Colonic mucosa (tissue), 4 donors: Measurements from ENCODE around the gene LCNL1. TPM values are rescaled to one million over a fixed set of nuclear protein-coding genes. Genes with fewer than 3 reads are reported as not detected.

Source experiments
- DNase-seq: peaks from one replicate; pipeline ENCODE4 v3.0.0-alpha.2; 2020
- H3K27ac ChIP-seq: fragments of 200-600 bp; one replicate; pipeline ENCODE4 v1.8.0; 2021
- H3K27me3 ChIP-seq: fragments of 200-600 bp; one replicate; pipeline ENCODE4 v1.8.0; 2021
- H3K36me3 ChIP-seq: fragments of 200-600 bp; one replicate; pipeline ENCODE4 v1.8.0; 2021
- H3K4me1 ChIP-seq: fragments of 200-600 bp; one replicate; pipeline ENCODE4 v1.8.0; 2021; ENCODE audit warnings: mild to moderate bottlenecking
- H3K4me3 ChIP-seq: fragments of 200-600 bp; one replicate; pipeline ENCODE4 v1.8.0; 2021
- H3K9ac ChIP-seq, 2 donors: one replicate each; pipeline ENCODE4 v1.7.0; 2013; ENCODE audit warnings: control low read depth in 2 of 2, low read depth in 2 of 2, low read length in 2 of 2
- H3K9me3 ChIP-seq: fragments of 200-600 bp; one replicate; pipeline ENCODE4 v1.8.0; 2021
- intact Hi-C: fragments of 100-400 bp; cut with DNase I; formaldehyde crosslinking; loops from one replicate; pipeline ENCODE4 v1.14.1; 2022
- total RNA-seq, 2 donors: library from RNA; stranded (reverse); fragmentation: NEBNext Ultra II Directional in 1 of 2; extraction: Animal tissue kit (Norgen Biotek cat#: 25700) in 1 of 2; gene quantifications; one replicate each; pipeline ENCODE4 v1.2.1, GENCODE V29; 2021
- TF ChIP-seq, protein P1 (sequence below): fragments of 200-600 bp; IDR thresholded peaks from one replicate; pipeline ENCODE4 v1.8.0; 2022; ENCODE audit warnings: antibody characterized with exemption, mild to moderate bottlenecking
- donor health status: healthy.
- donor health status: DM: no; HTN: no; CAD: no.
- donor health status: DM: no; HTN: no; CAD: no.

The LCNL1 gene
- total RNA-seq, 2 donors from 2014 or later: not detected

DNA sequence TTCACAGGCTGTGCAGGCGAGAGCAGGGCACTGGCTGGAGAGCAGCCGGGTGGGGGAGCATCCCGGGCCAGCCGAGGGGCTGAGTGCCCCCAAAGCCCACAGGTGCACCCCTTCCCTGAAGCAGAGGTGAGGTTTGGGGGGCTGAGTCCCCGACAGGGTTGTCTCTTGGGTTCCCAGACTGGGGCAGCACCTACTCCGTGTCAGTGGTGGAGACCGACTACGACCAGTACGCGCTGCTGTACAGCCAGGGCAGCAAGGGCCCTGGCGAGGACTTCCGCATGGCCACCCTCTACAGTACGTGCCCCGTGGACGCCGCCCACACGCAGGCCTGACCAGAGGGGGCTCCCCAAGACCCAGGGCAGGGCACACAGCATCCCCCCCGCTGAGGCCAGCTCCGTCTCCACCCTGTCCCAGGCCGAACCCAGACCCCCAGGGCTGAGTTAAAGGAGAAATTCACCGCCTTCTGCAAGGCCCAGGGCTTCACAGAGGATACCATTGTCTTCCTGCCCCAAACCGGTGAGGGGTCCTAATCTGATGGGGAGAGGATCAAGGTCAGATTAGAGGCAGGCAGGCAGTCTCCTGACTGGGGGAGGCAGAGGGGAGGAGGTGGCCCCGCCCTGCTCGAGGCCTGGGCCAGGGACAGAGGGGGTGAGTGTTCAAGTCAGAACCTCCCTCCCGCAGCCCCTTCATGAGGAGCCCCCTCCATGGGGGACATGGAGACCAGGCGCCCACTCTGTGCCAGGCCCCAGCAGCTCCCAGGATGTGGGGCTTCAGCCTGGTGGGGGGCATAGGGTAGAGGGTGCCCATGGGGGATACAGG lies 2.8 kb upstream of the LCNL1 start:
- H3K27me3 ChIP-seq: peaks cover 11% of the 10 kb centered on the region
- intact Hi-C loops: no loop called here
- TF ChIP-seq, protein P1, sequence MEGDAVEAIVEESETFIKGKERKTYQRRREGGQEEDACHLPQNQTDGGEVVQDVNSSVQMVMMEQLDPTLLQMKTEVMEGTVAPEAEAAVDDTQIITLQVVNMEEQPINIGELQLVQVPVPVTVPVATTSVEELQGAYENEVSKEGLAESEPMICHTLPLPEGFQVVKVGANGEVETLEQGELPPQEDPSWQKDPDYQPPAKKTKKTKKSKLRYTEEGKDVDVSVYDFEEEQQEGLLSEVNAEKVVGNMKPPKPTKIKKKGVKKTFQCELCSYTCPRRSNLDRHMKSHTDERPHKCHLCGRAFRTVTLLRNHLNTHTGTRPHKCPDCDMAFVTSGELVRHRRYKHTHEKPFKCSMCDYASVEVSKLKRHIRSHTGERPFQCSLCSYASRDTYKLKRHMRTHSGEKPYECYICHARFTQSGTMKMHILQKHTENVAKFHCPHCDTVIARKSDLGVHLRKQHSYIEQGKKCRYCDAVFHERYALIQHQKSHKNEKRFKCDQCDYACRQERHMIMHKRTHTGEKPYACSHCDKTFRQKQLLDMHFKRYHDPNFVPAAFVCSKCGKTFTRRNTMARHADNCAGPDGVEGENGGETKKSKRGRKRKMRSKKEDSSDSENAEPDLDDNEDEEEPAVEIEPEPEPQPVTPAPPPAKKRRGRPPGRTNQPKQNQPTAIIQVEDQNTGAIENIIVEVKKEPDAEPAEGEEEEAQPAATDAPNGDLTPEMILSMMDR: no peak
- H3K9me3 ChIP-seq: no peaks in the 10 kb centered on the region
- no peak overlapping the region for H3K9ac ChIP-seq
- H3K27ac ChIP-seq: no peak overlapping the region
- H3K4me3 ChIP-seq: no peak overlapping the region
- DNase-seq: no peak
- no peaks in the 10 kb centered on the region for H3K36me3 ChIP-seq
- H3K4me1 ChIP-seq: peaks cover 4% of the 10 kb centered on the region

DNA sequence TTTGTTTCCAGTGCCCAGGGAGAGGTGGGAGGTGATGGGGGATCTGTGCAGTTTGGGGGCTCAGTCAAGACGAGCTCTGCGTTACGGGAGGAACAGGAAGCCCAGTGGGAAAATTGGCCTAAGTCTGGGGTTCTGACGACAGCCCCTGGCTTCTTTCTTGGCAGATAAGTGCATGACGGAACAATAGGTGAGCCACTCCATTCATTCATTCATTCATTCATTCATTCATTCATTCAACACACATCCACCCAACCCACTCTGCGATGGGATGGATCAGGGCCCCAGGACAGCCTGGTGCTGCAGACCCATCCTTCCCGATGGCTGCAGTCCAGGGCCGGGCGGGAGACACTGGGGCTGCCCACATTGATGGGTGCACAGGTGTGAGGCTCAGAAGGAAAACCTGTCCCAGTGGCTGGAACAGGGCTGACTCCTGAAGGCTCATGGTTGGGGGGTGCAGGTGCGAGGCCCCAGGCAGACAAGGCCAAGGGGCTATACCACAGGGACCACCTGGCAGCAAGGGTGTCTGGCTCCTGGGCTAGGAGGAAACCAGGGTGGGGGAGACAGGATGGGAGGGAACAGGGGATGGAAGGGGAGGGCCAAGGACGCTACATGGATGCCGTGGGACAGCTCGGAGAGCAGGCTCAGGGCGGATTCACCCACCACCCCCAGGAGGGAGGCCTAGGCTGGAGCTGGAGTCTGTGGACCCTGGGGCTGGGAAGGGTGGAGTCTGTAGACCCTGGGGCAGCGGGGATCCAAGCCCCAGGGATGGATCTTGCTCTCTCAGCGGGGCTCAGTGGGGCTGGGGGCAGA lies 1.9 kb upstream of the LCNL1 start:
- TF ChIP-seq, protein P1: no peak
- intact Hi-C loops: no loop called here
- Histone ChIP-seq H3K4me3 (no peak overlapping the region), H3K27ac (no peak overlapping the region), H3K36me3 (no peaks in the 10 kb centered on the region), H3K4me1 (peaks cover 4% of the 10 kb centered on the region), H3K9me3 (no peaks in the 10 kb centered on the region), H3K9ac (no peak overlapping the region), H3K27me3 (peaks cover 20% of the 10 kb centered on the region)
- DNase-seq: no peak

DNA sequence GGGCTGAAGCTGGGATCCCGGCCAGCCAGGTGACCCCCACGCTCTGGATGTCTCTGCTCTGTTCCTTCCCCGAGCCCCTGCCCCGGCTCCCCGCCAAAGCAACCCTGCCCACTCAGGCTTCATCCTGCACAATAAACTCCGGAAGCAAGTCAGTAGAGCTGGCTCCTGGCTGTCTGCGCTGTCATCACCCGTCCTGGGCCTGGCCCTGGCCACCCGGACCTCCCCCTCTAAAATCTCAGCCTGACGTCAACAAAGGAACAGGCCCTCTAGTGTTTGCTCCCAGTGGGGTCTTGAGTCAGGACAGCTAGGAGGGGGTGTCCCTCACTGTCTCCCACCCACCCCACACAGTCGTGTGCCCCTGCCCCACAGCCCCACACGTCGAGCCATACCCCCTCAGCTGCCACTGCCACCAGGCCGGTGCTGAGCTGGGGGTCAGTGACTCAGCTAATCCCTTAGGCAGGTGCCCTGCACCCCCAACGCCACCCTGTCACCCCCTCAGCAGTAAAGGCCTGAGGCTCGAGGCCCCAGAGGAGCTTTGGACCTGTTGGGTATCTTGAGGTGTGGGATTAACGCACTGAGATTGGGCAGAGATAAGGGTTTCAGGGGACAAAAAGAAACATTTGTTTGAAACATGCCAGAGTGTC lies 1.1 kb upstream of the LCNL1 start:
- TF ChIP-seq, protein P1: no peak
- Histone ChIP-seq H3K9ac (no peak overlapping the region), H3K9me3 (no peaks in the 10 kb centered on the region), H3K27ac (no peak overlapping the region), H3K4me1 (peaks cover 4% of the 10 kb centered on the region), H3K27me3 (peaks cover 25% of the 10 kb centered on the region), H3K36me3 (no peaks in the 10 kb centered on the region), H3K4me3 (no peak overlapping the region)
- intact Hi-C loops: no loop called here
- DNase-seq: no peak

DNA sequence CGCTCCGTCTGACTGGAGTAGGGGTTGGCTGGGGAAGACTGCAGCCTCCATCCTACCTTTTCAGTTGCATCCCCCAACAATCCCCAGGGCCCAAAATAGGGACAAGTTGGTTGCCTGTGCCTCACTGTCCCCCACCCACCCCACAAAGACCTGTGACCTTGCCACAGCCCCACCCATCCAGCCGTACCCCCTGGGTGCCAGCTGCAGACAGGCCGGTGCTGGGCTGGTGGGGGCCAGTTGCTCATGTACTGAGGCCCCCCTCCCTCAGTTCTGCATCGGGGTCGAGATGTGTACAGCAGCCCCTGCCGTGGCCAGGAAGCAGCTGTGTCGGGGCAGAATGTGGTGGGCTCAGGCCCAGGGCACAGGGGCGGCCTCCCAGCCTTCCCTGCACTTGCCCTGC lies 374 bp downstream of the LCNL1 start:
- no peak for DNase-seq
- Histone ChIP-seq H3K9me3 (no peaks in the 10 kb centered on the region), H3K4me3 (no peak overlapping the region), H3K27me3 (peaks cover 25% of the 10 kb centered on the region), H3K9ac (no peak overlapping the region), H3K36me3 (no peaks in the 10 kb centered on the region), H3K4me1 (peaks cover under 1% of the 10 kb centered on the region), H3K27ac (no peak overlapping the region)
- TF ChIP-seq, protein P1: no peak
- intact Hi-C loops: no loop called here

DNA sequence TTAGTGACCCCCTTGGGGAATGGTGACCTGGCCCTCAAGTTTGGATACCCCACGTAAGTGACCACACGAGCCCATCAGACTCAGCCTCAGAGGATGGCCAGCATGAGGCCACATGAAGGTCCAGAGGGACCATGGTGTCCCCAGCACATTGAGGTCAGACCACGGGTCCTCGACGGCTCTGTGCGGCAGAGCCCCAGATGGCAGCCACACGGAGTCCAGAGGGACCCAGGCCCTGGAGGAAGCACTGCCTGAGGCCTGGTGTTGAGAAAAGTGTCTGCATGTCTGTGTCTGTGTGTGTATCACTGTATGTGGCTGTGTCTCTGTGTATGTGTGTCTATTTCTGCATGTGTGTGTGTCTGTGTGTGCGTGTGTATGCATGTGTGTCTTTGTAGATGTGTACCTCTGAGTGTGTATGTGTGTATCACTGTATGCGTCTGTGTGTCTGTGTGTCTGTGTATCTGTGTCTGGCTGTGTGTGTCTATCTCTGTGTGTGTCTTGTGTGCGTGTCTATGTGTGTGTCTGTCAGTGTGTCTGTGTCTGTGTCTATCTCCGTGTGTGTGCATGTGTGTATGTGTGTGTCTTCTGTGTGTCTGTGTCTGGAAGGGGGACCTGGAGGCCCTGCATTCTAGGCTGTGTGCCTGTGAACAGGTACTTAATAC lies 992 bp downstream of the LCNL1 start:
- DNase-seq: no peak
- no peaks in the 10 kb centered on the region for H3K4me1 ChIP-seq
- H3K4me3 ChIP-seq: no peak overlapping the region
- no peak overlapping the region for H3K27ac ChIP-seq
- H3K27me3 ChIP-seq: peaks cover 25% of the 10 kb centered on the region
- TF ChIP-seq, protein P1: no peak
- H3K9me3 ChIP-seq: no peaks in the 10 kb centered on the region
- H3K36me3 ChIP-seq: no peaks in the 10 kb centered on the region
- intact Hi-C loops: no loop called here
- no peak overlapping the region for H3K9ac ChIP-seq
